ENCODE results near the gene MACROD2.

The MACROD2 gene

DNA sequence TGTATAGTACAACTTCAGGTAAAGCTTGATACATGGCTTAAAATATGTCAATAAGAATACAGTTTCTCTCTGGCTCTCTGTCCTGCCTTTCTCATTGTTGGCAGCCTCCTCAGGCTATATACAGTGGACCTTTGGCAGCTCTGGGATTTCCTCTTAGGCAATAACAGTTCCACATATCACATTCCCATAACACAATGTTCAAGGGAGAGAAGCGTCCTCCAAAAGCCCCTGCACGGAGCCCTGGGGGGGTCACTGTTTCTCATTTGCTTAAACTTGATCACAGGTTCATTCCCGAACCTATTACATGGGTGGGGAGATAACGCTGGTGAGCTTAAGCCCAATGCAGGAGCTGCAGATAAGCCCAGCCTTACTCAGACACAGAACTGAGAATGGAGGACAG, 346.5 kb downstream of the MACROD2 start:
- DNase-seq: no peak

DNA sequence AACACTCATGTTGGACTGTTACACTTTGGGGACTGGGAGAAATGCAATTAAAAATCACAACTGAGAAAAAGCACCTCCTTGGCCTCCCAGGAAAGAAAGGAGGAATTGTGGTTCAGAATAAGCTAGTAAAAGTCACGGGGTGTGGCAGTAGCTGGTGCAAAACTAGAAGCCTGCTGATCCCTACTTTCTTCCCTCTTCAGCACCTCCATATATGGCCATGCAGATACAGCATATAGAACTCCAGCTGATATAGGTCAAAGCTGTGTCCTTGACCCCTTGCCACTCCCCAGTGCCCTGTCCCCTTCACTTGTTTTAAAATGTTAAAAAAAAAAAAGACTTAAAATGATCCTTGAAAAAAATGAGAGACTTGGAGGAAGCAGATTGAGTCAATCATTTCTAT, 347.6 kb downstream of the MACROD2 start:
- DNase-seq: no peak

DNA sequence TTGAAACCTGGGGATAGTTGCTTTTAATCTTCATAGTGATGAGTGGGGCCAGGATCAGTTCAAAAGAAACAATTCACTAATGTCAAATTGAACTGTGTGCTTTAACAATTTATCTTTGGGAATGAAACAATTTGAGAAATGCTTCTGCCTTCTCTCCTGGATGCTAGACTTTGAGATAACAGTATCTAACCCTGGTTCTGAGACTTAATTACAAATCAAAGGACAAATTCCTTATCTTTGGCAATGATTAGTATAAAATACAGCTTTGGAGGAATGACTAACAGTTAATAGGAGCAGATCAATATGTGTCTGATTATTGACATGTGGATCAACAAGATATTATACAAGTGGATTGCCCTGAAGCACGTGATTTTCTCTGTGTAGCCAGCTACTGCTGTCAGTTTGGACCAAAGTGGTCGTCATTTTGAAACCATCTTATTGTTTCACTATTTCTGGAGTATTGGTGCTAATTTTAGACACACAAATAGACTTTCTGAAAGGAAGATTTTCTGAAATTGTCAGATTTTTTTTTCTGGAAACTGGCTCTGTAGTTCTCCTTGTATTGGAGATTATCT, 348.3 kb downstream of the MACROD2 start:
- no peak for DNase-seq

- no peak for DNase-seq
Observed at GRCh38 chr20:14344746-14345145, 349.4 kb downstream of the MACROD2 start.

GRCh38 chr20:14355791-14356190, 360.5 kb downstream of the MACROD2 start:
- DNase-seq: no peak

DNA sequence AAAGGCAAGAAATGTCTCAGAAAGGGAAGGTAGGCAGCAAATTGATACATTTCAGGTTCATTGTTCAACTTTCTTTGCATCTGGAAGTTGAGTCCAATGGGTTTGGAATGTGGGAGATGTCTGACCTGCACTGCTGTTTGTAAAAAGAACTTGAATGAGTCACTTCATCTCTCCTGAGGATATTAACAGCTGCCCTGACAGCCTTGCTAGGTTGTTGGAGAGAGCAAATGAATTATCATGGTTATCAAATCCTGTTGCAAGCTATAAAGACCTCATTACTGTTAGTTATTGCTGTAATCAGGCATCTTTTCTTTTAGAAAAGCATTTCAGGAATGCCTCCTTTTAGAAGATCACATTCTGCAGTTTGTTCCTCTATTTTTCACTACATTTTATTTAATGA, 365.1 kb downstream of the MACROD2 start:
- no peak for DNase-seq

DNA sequence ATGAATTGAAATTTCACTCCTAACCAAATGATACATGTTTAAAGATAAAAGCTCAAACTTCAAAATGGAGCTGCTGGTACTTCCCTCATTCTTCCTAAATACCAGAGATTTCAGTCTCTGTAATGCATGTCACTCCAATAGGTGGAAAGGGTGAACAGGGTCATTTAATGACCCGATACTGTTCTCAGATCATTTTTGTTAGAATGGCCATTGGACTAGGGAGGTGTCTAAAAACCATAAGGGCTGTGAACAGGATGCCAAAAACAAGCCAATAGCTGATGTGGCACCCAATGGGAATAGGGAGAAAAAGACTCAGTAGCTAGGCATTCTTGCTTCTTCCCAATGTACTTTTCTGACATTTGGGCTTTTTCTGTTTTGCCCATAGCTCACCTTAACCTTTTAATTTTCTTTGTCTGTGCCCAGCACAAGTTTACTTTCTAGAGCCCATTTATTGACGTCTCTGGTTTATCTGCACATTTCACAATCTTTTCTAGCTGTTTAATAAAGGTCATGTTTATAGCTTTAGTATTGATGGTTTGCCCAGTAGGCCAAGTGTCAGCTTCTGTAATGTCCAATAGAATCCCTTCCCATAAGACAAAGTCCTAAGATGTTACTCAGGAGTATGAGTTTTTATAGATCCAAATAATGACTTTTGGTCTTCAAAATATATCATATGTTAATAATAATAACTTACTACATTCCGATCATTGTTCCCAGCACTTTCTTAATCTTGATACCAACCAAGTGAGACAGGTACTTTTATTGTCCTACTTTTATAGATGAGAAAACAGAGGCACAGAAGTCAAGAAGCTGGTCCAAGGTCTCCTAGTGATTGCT, 366.4 kb downstream of the MACROD2 start:
- no peak for DNase-seq

DNA sequence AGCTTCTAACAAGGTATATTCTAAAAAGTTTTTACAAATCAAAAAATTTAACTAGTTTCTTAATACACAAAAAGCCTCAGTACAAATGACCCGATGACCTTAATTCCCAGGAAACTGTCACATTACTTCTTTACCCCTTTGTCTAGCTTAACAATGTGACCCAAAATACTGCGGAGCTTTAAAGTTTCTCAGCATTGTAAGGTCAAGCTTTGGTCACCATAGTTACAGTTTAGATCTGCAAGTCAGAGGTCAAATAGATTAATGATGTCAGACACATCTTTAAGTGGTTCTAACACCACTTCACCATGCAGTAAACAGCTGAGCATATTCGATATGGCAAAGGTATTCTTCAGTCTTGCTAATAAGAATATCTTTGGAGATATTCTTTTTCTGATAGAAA, 378.9 kb downstream of the MACROD2 start:
- no peak for DNase-seq

DNA sequence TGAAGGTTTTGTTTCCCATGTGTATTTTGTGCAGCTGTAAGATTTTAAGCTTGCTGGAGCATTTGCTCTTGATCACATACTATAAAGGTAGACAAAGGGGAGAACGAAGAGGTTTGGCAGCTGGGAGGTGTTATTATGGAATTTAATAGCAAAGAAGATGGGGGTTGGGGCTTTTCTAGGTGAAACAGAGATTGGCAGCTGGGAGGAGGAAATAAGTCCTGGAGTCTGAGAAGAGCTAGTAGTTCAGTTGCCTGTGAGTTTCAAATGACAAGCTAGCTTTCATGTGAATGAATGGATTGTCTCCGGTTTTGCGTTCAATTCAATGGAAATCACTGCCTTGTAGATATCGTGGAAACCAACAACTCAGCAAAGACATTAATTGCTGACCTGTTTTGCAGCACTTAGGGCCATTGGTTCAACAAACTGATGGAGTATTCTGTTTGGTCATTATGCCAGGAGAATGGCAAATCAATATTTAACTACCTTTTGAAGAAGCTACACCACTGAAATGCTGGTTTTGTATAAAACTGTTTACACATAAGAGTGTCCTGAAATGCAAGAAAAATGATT, 380.2 kb downstream of the MACROD2 start:
- DNase-seq: no peak

- DNase-seq: no peak
Observed at GRCh38 chr20:14378326-14378725, 383.0 kb downstream of the MACROD2 start.

DNA sequence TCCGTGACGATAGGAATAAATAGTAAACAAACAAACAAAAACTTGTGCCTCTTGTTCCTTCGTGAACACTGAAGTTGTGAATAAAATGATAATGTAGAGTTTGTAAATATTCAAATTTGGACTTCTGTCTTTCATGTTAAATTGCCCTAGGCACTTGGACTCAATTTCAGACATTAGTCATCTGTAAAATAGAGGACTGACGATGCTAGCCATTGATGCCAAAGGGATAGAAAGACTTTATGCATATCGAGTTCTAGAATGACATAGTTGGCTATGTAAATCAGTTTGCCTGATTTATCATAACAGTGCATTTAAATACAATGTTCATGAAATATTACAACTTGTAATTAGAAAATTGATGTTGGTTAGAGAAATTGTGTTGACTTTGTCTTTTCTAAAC, 388.0 kb downstream of the MACROD2 start:
- DNase-seq: no peak

DNA sequence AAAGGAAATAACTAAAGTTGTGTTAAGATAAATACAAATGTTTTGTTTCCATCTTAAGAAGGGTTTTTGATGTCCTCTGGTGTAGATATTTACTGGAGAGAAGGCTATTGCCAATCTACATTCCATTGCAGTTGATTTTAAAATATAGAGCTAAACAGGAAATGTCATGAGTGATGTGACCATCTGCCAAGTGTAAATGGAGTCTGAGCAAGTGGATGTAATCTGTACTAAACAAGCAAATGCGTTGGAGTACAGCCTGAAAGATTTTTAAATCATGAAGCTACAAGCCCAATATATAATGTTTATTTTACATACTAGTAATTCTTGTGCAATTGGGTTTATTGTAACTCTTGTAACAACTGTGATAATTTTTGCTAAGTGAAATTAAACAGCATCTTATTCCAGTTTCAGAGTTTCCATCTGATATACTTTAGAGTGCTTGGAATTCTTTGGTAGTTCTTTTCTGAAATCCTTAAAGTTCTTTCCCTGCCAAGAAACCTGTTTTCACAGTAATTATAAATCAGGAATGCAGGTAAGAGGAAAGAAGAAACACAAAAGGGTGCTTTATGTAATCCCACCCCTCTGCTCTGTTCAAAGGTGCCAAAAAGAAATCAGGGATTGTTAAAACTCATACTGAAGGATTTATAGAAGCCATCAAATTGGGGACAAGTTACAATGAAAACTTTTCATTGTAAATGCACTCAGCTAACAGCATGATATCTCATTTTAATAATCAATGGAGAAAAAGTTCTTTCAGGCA, 389.3 kb downstream of the MACROD2 start:
- DNase-seq: peak; percentile 2

DNA sequence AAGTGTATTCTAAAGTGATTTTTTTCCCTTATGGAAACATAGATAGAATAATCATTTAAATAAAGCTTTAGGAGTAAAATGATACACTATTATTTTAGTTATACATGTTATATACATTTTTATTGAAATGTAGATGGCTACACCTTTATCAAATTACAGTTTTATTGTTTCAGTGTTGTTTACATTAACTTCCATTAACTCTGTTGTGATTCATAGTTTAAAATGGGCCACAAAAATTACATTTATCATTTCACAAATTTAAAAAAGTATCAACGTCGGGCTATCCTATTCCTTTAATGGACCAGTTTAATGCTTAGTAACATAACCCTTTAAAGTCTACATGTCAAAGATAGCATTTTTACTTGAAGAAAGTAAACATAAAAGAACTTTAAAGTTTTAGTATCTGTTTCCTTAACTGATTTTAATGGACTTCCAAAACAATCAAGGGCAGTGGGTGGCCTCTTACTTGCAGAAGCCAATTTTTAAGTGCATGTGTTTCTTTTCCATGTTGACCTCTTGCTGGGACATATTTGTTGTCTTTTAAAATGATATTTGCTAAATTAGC, 389.9 kb downstream of the MACROD2 start:
- DNase-seq: no peak

- DNase-seq: no peak
Observed at GRCh38 chr20:14386726-14387125, 391.4 kb downstream of the MACROD2 start.

DNA sequence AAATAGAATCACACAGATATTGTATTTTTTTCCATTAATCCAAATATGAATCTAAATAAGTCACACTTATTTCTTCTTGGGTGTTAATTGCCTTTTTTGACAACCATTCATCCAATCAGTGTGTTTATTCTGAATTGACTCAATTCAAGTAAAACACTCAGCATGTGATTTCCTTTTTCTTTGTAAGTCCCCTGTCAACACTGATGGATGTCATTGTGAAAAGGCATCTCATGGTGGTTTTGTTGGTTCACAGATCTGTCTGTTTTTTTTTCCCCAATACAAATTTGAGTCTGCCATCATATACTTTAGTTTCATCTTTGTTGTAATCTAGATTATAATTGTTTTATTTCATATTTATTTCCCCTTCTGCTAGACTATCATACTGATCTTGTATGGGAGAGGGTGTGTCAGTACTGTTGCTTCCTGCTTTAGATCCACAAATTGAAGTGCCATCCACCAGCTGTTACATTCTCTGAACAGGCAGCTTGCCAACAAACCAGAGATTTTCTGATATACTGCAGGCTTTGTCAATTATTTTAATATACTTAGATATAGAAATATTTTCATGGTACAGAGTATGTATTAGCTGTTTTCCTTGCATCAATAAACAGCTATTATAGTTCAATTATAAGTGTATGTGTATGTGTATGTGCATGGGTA, 406.3 kb downstream of the MACROD2 start:
- DNase-seq: no peak

GRCh38 chr20:14404515-14404914, 409.2 kb downstream of the MACROD2 start:
- DNase-seq: no peak

GRCh38 chr20:14406495-14406894, 411.2 kb downstream of the MACROD2 start:
- peak; percentile 48 for DNase-seq

DNA sequence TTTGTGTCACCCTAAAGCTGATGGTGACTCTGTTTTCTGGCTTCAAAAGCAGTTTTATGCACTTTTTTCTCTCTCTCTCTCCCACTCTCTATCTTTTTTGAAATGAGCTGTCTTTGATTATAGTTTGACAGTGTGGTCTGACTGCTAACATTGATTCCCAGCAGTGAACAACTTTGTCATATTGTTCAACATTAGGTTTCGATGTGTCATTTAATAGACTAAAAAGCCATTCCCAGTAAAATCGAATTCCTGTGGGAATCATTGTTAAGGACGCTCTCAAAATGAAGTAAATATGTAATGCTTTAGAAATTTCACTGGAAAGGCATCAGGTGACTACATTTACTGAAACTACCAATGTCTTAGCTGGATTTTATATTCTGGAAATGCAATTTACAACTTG, 412.0 kb downstream of the MACROD2 start:
- no peak for DNase-seq

GRCh38 chr20:14410869-14411555, 415.7 kb downstream of the MACROD2 start:
- no peak for DNase-seq

GRCh38 chr20:14412065-14412681, 416.9 kb downstream of the MACROD2 start:
- DNase-seq: no peak

GRCh38 chr20:14413835-14414234, 418.5 kb downstream of the MACROD2 start:
- DNase-seq: no peak

Data from fibroblast of skin of back (primary cell).